ENCODE measurements around the gene B9D1. TPM values are rescaled to one million over a fixed set of nuclear protein-coding genes. Genes with fewer than 3 reads are reported as not detected.

Gene B9D1
- total and polyA plus RNA-seq, 2 experiments from 2014 or later, result 35.2 to 63.5 TPM

- H3K36me3 Mint-ChIP-seq (ENCODE audit: low read depth), result peaks cover 5% of the 10 kb centered on the region; the same call in 2 of the 3 replicates
- DNase-seq (ENCODE audit: low spot score) (no peak), ATAC-seq (no peak)
- H3K9me3 Mint-ChIP-seq, result no peaks in the 10 kb centered on the region; the same call in 2 of the 3 replicates
- H3K36me3 ChIP-seq (ENCODE audit: insufficient read depth), result no peaks in the 10 kb centered on the region
- no peak overlapping the region for H3K27ac ChIP-seq (ENCODE audit: low read depth)
- H3K4me2 ChIP-seq, result no peak overlapping the region
- TF ChIP-seq ZNF462 (CRISPR knock-in tag; IDR thresholded peaks at IDR 0.05) (no peak), ETS1 (IDR thresholded peaks at IDR 0.05) (no peak), NANOG (IDR thresholded peaks at IDR 0.05; ENCODE audit: borderline replicate concordance) (no peak), REST (IDR thresholded peaks at IDR 0.05; ENCODE audit: unreplicated experiment) (no peak), CTCF (conservative IDR thresholded peaks at IDR 0.05; ENCODE audit: low read depth in 2 of 2) (no peak), POLR2AphosphoS5 (IDR thresholded peaks at IDR 0.05; ENCODE audit: low read depth) (no peak), CREB1 (CRISPR knock-in tag; IDR thresholded peaks at IDR 0.05; ENCODE audit: low read depth) (no peak), EZH2 (IDR thresholded peaks at IDR 0.05; ENCODE audit: low read depth, unreplicated experiment) (no peak), STAT1 (IDR thresholded peaks at IDR 0.05; ENCODE audit: unreplicated experiment) (no peak), JUNB (IDR thresholded peaks at IDR 0.05; ENCODE audit: unreplicated experiment) (no peak), EZH2phosphoT487 (IDR thresholded peaks at IDR 0.05; ENCODE audit: unreplicated experiment) (no peak), ZNF114 (CRISPR knock-in tag; IDR thresholded peaks at IDR 0.05) (no peak), ZNF331 (CRISPR knock-in tag; IDR thresholded peaks at IDR 0.05; ENCODE audit: low read depth) (no peak)
- no peaks in the 10 kb centered on the region for H3K79me2 ChIP-seq (replicated peaks; ENCODE audit: insufficient read depth)
- H2AFZ ChIP-seq, result no peak overlapping the region
- peaks cover 11% of the 10 kb centered on the region for H3K27me3 Mint-ChIP-seq (ENCODE audit: insufficient read depth, low read depth, poor library complexity)
- peaks cover 7% of the 10 kb centered on the region for H3K4me1 ChIP-seq (ENCODE audit: insufficient read depth)
- H3F3A ChIP-seq (replicated peaks; ENCODE audit: low read depth), result no peaks in the 10 kb centered on the region
- H3K4me3 Mint-ChIP-seq, result no peak overlapping the region
- H3K9me2 ChIP-seq (ENCODE audit: insufficient read depth), result no peaks in the 10 kb centered on the region
- no peak overlapping the region for H3K27ac Mint-ChIP-seq
- peaks cover 17% of the 10 kb centered on the region for H3K4me1 Mint-ChIP-seq
- no peaks in the 10 kb centered on the region for H3K27me3 ChIP-seq (ENCODE audit: insufficient read depth)
- H4K20me1 ChIP-seq (replicated peaks; ENCODE audit: insufficient read depth), result no peaks in the 10 kb centered on the region
- H3K4me3 ChIP-seq, result no peak overlapping the region
Observed at GRCh38 chr17:19345486-19346350, 16.8 kb downstream of the B9D1 start.
